ENCODE results near the gene C11orf98.

- TF ChIP-seq CTCF (conservative IDR thresholded peaks at IDR 0.05; ENCODE audit: low read length) (no peak), EZH2phosphoT487 (IDR thresholded peaks at IDR 0.05; ENCODE audit: borderline replicate concordance) (no peak)
Observed at GRCh38 chr11:62689421-62690183, 24.6 kb upstream of the C11orf98 start, which contains the start of gene LRRN4CL.

All from Loucy (cell line).